ENCODE results near the gene TSACC.
"Not testable (repeated sequence)": the region's sequence is repeated elsewhere in the genome, so short reads cannot be mapped to it uniquely, and the experiment has no call there.

DNA sequence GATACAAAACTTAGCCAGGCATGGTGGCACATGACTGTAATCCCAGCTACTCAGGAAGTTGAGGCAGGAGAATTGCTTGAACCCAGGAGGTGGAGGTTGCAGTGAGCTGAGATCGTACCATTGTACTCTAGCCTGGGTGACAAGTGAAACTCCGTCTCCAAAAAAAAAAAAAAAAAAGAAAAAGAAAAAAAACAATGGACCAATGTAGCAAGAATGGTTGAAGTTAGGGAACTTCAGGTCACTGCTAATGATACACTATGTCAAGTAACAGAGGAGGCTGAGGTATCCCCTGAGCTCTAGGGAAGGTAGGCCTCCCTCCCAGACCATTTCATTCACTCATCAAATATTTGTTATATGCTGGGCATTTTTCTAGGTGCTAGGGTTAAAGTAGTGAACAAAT, 7.7 kb downstream of the TSACC start:
- TF ChIP-seq, protein P1, sequence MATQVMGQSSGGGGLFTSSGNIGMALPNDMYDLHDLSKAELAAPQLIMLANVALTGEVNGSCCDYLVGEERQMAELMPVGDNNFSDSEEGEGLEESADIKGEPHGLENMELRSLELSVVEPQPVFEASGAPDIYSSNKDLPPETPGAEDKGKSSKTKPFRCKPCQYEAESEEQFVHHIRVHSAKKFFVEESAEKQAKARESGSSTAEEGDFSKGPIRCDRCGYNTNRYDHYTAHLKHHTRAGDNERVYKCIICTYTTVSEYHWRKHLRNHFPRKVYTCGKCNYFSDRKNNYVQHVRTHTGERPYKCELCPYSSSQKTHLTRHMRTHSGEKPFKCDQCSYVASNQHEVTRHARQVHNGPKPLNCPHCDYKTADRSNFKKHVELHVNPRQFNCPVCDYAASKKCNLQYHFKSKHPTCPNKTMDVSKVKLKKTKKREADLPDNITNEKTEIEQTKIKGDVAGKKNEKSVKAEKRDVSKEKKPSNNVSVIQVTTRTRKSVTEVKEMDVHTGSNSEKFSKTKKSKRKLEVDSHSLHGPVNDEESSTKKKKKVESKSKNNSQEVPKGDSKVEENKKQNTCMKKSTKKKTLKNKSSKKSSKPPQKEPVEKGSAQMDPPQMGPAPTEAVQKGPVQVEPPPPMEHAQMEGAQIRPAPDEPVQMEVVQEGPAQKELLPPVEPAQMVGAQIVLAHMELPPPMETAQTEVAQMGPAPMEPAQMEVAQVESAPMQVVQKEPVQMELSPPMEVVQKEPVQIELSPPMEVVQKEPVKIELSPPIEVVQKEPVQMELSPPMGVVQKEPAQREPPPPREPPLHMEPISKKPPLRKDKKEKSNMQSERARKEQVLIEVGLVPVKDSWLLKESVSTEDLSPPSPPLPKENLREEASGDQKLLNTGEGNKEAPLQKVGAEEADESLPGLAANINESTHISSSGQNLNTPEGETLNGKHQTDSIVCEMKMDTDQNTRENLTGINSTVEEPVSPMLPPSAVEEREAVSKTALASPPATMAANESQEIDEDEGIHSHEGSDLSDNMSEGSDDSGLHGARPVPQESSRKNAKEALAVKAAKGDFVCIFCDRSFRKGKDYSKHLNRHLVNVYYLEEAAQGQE (IDR thresholded peaks at IDR 0.05; ENCODE audit: insufficient read depth in 1 of 2, low read depth in 2 of 2, low read length in 1 of 2): not testable (repeated sequence)
- TF ChIP-seq, protein P2, sequence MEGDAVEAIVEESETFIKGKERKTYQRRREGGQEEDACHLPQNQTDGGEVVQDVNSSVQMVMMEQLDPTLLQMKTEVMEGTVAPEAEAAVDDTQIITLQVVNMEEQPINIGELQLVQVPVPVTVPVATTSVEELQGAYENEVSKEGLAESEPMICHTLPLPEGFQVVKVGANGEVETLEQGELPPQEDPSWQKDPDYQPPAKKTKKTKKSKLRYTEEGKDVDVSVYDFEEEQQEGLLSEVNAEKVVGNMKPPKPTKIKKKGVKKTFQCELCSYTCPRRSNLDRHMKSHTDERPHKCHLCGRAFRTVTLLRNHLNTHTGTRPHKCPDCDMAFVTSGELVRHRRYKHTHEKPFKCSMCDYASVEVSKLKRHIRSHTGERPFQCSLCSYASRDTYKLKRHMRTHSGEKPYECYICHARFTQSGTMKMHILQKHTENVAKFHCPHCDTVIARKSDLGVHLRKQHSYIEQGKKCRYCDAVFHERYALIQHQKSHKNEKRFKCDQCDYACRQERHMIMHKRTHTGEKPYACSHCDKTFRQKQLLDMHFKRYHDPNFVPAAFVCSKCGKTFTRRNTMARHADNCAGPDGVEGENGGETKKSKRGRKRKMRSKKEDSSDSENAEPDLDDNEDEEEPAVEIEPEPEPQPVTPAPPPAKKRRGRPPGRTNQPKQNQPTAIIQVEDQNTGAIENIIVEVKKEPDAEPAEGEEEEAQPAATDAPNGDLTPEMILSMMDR (IDR thresholded peaks at IDR 0.05): not testable (repeated sequence)

Data from Panc1 (cell line).